Measurements from ENCODE around the gene METTL8.

- TF ChIP-seq CTCF (IDR thresholded peaks at IDR 0.05) (no peak), POLR2A (IDR thresholded peaks at IDR 0.05) (no peak)
These were observed 2.5 kb upstream of the METTL8 start for GRCh38 chr2:171436307-171436706.

All from thyroid gland (tissue), 4 donors.